ENCODE data around the gene IL16. TPM values are rescaled to one million over a fixed set of nuclear protein-coding genes. Genes with fewer than 3 reads are reported as not detected.
A peak's percentile ranks its signal among the peaks of the same experiment; 100 is the strongest.

The IL16 gene
- total RNA-seq, 1 donor from 2014 or later, result 34.6 TPM

GRCh38 chr15:81284256-81285031 is 87.8 kb downstream of the IL16 start:
- H3K4me1 ChIP-seq, result peaks cover 18% of the 10 kb centered on the region
- H3K27ac ChIP-seq, result no peak overlapping the region
- no peaks in the 10 kb centered on the region for H3K27me3 ChIP-seq (ENCODE audit: low read depth)
- ATAC-seq, result peak; percentile 6 to 37
- peaks cover 41% of the 10 kb centered on the region for H3K36me3 ChIP-seq
- TF ChIP-seq, protein P1, sequence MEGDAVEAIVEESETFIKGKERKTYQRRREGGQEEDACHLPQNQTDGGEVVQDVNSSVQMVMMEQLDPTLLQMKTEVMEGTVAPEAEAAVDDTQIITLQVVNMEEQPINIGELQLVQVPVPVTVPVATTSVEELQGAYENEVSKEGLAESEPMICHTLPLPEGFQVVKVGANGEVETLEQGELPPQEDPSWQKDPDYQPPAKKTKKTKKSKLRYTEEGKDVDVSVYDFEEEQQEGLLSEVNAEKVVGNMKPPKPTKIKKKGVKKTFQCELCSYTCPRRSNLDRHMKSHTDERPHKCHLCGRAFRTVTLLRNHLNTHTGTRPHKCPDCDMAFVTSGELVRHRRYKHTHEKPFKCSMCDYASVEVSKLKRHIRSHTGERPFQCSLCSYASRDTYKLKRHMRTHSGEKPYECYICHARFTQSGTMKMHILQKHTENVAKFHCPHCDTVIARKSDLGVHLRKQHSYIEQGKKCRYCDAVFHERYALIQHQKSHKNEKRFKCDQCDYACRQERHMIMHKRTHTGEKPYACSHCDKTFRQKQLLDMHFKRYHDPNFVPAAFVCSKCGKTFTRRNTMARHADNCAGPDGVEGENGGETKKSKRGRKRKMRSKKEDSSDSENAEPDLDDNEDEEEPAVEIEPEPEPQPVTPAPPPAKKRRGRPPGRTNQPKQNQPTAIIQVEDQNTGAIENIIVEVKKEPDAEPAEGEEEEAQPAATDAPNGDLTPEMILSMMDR (IDR thresholded peaks at IDR 0.05), result no peak
- H3K9me3 ChIP-seq, result no peaks in the 10 kb centered on the region
- DNase-seq, result no peak
- H3K4me3 ChIP-seq, result no peak overlapping the region
- intact Hi-C loops (cut with DNase I), result no loop called here

- Histone ChIP-seq H3K4me3 (no peak overlapping the region), H3K9me3 (no peaks in the 10 kb centered on the region), H3K27ac (no peak overlapping the region), H3K4me1 (peaks cover 8% of the 10 kb centered on the region), H3K27me3 (ENCODE audit: low read depth) (no peaks in the 10 kb centered on the region), H3K36me3 (peaks cover 36% of the 10 kb centered on the region)
- ATAC-seq, result no peak
- TF ChIP-seq, protein P1 (IDR thresholded peaks at IDR 0.05), result no peak
- intact Hi-C loops (cut with DNase I), result no loop called here
- DNase-seq, result no peak
These were observed 88.8 kb downstream of the IL16 start for GRCh38 chr15:81285461-81285860.

DNA sequence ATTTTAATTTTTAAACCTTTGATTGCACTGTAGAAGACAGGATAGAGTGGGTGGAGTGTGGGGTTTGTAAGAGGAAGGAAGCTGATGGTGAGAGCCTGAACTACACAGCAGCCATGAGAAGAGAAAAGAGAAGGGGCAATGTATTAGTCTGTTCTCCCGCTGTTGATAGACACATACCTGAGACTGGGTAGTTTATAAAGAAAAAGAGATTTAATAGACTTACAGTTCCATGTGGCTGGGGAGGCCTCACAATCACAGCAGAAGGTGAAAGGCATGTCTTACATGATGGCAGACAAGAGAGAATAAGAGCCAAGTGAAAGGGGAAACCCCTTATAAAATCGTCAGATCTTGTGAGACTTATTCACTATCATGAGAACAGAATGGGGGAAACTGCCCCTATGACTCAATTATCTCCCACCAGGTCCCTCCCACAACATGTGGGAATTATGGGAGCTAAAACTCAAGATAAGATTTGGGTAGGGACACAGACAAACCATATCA is 90.0 kb downstream of the IL16 start:
- TF ChIP-seq, protein P1 (IDR thresholded peaks at IDR 0.05), result no peak
- Histone ChIP-seq H3K27me3 (ENCODE audit: low read depth) (no peaks in the 10 kb centered on the region), H3K27ac (peak overlapping the region; percentile 37), H3K36me3 (peaks cover 47% of the 10 kb centered on the region), H3K9me3 (no peaks in the 10 kb centered on the region), H3K4me1 (peaks cover 7% of the 10 kb centered on the region), H3K4me3 (no peak overlapping the region)
- intact Hi-C loops (cut with DNase I), result no loop called here
- DNase-seq (no peak), ATAC-seq (peak; percentile 65 to 68)

DNA sequence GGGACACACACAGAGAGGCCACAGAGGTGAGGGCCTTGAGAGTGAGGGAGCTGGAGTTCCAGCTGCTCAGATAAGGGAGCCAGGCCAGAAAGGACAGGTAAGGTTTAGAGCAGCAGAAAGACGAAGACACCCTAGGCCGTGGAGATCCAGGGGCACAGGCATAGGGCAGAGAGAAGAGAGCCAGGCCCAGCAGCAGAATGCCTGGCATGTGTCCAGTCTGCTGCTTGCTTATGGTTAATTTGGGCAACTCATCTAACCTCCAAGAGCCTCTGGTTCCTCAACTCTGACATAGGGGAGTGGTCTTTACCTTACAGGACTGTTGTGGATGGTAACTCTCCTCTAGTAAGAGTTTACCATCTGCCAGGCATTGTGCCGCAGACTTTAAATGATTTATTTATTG is 91.4 kb downstream of the IL16 start:
- intact Hi-C loops (cut with DNase I), result no loop called here
- TF ChIP-seq, protein P1 (IDR thresholded peaks at IDR 0.05), result no peak
- H3K36me3 ChIP-seq, result peaks cover 57% of the 10 kb centered on the region
- no peak for DNase-seq
- H3K27ac ChIP-seq, result no peak overlapping the region
- H3K9me3 ChIP-seq, result no peaks in the 10 kb centered on the region
- no peak overlapping the region for H3K4me3 ChIP-seq
- no peaks in the 10 kb centered on the region for H3K27me3 ChIP-seq (ENCODE audit: low read depth)
- peaks cover 10% of the 10 kb centered on the region for H3K4me1 ChIP-seq
- no peak for ATAC-seq

DNA sequence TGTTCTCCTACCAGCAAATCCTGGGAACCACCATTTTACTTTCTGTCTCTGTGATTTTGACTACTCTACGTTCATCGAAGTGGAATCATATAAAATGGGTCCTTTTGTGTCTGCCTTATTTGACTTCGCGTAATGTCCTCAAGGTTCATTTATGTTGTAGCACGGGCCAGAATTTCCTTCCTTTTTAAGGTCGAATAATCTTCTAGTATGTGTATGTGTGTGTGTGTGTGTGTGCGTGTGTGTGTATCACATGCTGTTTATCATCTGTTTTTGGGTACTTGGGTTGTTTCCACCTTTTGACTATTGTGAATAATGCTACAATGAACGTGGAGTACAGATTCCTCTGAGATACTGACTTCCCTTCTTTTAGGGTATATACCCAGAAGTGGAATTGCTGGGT is 91.9 kb downstream of the IL16 start:
- Histone ChIP-seq H3K9me3 (no peaks in the 10 kb centered on the region), H3K27ac (no peak overlapping the region), H3K4me3 (no peak overlapping the region), H3K36me3 (peaks cover 60% of the 10 kb centered on the region), H3K4me1 (peaks cover 16% of the 10 kb centered on the region), H3K27me3 (ENCODE audit: low read depth) (no peaks in the 10 kb centered on the region)
- TF ChIP-seq, protein P1 (IDR thresholded peaks at IDR 0.05), result no peak
- DNase-seq, result no peak
- no peak for ATAC-seq
- intact Hi-C loops (cut with DNase I), result no loop called here

All from lower lobe of right lung (tissue), 2 donors.